Uterus (tissue), 2 donors: Measurements from ENCODE around the gene PUS3.

Source experiments
- CTCF ChIP-seq, 4 experiments: fragments of 200-600 bp in 2 of 4; fragments of 450-650 bp in 2 of 4; sonication (generic) in 2 of 4; IDR thresholded peaks; one replicate each; pipeline ENCODE4 v1.5.1; 2016 to 2019; ENCODE audit warnings: antibody characterized with exemption in 4 of 4, mild to moderate bottlenecking in 2 of 4, moderate library complexity in 1 of 4
- POLR2A ChIP-seq, 2 donors: fragments of 450-650 bp; IDR thresholded peaks; one replicate each; pipeline ENCODE4 v1.6.1; 2016; ENCODE audit warnings: antibody characterized with exemption in 2 of 2, mild to moderate bottlenecking in 1 of 2, moderate library complexity in 1 of 2

- TF ChIP-seq CTCF (IDR thresholded peaks at IDR 0.05) (no peak), POLR2A (IDR thresholded peaks at IDR 0.05) (no peak)
Observed at GRCh38 chr11:125846188-125846587, 56.8 kb downstream of the PUS3 start.
